GM21619 (cell line): Measurements from ENCODE around the gene SLCO1A2.

ENCODE experiments used
- ATAC-seq: cut with Tn5 transposase; IDR thresholded peaks from one replicate; pipeline ENCODE4 v1.9.1; 2021; ENCODE audit not compliant: unreplicated experiment

The SLCO1A2 gene

DNA sequence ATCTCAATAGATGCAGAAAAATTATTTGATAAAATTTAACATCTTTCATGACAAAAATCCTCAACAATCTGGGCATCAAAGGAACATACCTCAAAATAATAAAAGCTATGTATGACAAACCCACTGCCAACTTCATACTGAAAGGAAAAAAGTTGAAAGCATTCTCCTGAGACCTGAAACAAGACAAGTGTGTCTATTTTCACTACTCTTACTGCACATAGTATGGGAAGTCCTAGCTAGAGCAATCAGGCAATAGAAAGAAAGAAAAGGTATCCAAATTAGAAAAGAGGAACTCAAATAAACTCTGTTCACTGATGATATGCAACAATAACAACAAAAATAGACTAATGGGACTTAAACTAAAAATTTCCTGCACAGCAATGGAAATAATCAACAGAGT lies 113.6 kb downstream of the SLCO1A2 start:
- ATAC-seq = no peak

DNA sequence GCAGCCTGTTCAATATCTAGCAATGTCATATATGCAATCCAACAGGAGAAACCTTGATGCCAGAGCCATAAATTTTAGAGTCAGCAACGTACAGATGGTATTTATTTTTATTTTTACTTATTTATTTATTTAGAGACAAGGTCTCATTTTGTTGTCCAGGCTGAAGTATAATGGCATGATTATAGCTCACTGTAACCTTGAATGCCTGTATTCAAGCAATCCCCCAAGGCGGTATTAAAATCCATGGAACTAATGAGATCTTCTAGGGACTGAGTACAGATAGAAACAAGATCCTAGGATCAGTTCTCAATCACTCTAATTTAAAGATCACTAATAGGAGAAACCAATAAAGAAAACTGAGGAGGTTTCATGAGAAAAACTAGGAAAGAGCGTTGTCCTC lies 114.5 kb downstream of the SLCO1A2 start:
- no peak for ATAC-seq

DNA sequence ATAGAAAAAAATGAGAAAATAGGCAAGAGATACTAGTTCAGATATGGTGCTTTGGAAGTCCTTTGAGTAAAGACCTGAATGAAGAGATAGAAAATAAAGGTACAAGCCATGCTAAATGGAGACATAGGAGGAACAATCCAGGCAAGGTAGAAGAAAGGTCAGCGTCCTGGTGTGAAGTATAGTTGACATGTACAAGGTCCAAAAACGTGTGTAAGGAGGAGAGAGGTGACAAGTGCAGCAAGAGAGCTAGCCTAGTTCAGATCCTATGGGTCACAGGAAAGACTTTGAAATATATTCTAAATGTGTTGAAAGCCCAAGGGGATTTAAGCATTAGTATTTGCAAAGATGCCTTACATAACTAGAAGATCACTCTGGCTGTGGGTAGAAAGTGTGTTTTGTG lies 115.5 kb downstream of the SLCO1A2 start:
- no peak for ATAC-seq
